ENCODE measurements around the gene MEGF11.
"Not testable (repeated sequence)": the region's sequence is repeated elsewhere in the genome, so short reads cannot be mapped to it uniquely, and the experiment has no call there.

GRCh38 chr15:65976196-65976595 is 277.4 kb downstream of the MEGF11 start:
- TF ChIP-seq CTCF, POLR2A (IDR thresholded peaks at IDR 0.05): not testable (repeated sequence)
